Measurements from ENCODE around the gene PTPRE.

The PTPRE gene

DNA sequence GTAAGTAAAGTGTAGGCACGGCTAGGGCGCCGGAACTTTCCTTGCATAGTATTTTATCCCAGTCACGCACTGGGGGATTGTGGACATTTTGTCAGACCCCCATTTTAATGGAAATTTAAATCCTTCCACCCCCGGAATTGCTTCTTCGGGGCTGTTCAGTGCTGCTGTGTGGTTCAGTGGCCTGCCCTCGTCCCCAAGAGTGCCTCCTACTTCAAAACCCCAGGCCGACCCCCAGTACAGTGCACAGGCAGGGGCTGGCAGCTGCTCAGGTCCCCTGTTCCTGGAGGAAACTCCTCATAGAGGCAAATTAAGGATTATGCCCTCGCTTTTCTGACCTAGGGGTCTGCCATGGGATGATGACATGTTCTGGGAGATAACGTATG is 94.5 kb downstream of the PTPRE start:
- DNase-seq (ENCODE audit: low read depth), result no peak

DNA sequence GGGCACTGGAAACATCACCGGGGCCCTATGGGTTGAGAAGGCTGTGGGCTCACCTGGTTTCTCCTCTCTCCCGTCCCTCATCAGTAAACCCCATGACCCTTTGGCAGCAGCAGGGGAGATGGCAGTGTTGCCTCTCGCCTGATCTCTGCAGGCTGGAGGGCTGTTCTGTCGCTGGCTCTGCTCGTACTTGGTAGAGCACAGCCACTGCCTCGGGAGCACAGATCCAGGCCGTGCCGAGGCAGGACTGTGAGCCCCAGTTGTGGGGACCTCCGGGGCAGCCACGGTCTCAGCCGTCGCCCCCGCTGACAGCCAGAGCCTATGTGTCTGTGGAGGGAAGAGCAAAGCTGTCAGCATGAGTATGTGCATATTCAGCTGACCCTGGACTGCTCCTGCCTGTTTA is 94.9 kb downstream of the PTPRE start:
- no peak for DNase-seq (ENCODE audit: low read depth)

DNA sequence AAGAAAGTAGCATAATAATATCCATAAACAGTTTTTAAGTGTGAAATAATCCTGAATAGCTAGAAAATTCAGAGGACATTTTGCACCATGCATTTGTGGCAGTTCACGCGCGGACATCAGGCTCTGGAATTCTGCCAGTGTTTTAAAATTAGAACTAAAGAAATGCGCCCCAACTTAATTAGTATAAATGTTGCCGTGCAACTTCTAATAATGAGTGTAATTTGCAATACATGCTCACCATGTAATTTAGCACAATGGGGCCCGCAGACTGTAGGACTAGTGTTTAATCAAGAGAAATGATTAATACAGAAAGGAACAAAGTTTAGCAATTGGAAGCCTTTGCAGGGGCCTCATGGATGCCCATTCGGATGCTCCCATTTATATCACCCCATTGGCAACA is 96.6 kb downstream of the PTPRE start:
- DNase-seq (ENCODE audit: low read depth), result no peak

DNA sequence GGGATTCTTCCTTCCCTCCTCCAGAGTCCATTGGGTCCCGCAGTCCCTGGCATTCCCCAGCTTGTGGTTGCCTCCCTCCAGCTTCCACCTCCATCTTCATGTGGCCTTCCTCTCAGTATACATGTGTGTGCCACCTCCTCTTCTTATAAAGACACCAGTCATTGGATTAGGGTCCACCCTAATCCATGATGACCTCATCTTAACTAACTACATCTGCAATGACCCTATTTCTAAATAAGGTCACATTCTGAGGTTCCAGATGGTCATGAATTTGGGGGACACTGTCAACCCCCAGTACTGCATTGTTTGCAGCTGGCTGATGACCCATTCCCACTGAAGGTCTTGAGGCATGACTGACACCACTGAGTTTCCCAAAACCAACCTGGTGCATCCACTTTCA is 99.0 kb downstream of the PTPRE start:
- DNase-seq (ENCODE audit: low read depth), result no peak

DNA sequence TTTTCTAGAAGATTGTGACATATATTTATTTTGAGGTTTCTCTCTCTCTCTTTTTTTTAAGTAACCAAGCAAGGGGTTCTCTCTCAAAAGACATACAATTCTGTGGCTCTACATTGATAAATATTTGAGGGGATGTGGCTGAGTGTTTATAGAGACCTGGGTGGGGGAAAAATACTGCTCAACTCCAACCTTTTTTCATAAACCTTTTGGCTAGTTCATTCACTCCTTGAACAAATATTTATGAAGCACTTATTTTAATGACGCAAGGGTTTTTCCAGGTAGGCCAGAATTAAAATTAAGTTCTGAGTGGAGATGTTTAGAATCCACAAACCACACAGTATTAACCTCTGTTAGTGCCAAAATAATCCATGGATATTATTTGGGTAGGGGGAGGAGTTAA is 100.2 kb downstream of the PTPRE start:
- no peak for DNase-seq (ENCODE audit: low read depth)

DNA sequence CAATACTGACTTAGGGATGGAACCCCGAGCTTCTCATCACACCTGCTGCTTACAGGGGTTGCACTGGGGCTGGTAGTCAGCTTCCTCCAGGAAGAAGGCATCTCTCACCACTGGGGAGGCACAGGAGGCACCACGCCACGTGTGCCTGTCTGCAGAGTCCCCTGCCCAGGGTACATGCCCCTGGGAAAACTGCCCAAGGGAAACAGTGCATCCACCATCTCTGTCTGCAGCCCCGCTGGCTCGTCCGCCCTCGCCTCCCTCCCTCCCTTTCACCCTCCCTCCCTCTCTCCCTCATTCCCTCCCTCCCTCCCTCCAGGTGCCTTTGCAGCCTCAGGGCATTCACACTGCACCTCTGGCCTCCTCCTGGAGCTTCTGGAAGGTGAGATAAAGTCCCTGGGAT is 101.1 kb downstream of the PTPRE start:
- no peak for DNase-seq (ENCODE audit: low read depth)

DNA sequence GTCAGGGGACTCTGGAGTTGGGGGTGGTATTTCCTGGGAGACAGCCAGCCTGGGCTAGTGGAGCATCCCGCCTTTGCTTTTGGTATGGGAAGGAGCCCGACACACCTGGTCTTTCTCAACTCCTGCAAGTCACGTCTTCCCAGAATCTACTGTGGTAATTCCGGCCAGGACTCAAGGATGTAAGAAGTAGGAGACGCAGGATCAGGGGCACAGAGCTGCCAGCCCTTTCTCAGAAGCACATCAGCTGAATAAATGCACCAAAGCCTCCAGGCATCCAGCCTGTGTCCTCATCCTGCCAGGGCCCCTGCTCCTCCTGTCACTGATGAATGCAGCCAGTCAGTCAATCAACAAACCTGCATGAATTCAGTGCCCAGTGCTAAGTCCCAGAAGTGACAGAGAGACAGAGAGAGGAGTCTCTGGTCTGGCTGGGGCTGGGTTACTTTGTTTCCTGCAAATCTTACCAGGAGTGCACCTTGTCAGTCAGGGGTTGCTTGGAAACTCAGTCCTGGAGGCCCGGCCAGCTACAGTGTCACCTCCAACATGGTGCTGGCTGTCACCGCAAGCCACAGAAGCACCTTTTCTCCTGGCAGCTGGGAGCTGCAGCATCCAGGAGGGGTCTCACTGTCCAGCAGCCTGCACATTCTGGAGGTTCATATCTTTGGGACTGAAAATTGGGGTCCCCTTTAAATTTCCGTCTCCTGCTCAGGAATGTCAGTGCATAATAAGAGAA is 101.8 kb downstream of the PTPRE start:
- DNase-seq (ENCODE audit: low read depth), result no peak

DNA sequence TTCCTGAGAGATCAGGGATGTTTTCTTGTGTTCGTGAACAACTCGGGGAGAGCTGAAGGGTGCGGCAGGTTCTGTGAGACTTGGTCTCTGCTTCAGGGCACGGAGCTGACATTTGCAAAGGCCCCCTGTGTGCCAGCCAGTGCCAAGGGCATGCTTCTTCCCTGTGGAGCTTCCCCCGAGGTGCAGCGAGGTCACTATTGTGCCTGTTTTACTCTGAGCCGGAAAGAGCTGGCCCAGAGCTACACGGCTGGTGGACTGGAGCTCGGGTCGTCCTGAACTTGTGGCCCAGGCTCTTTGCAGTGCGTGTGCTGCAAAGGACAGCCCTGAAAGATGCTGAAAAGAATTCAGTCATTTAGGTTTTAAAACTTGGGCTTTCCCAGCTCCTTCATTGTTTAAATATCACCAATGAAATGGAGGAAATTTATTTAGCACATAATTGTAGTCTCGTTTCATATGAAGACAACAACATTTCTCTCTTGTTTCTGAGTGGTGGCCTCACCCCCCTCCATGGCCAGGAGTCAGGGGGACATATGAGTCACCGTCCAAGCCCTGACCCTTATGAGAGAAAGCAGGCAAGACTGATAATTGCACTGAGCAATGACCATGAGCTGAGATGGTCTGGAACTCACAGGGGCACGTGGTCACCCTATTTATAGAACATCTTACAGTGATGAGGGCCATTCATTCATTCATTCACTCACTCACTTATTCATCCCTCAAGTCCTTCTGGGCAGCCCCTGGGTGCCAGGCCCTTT is 102.6 kb downstream of the PTPRE start:
- DNase-seq (ENCODE audit: low read depth), result no peak

DNA sequence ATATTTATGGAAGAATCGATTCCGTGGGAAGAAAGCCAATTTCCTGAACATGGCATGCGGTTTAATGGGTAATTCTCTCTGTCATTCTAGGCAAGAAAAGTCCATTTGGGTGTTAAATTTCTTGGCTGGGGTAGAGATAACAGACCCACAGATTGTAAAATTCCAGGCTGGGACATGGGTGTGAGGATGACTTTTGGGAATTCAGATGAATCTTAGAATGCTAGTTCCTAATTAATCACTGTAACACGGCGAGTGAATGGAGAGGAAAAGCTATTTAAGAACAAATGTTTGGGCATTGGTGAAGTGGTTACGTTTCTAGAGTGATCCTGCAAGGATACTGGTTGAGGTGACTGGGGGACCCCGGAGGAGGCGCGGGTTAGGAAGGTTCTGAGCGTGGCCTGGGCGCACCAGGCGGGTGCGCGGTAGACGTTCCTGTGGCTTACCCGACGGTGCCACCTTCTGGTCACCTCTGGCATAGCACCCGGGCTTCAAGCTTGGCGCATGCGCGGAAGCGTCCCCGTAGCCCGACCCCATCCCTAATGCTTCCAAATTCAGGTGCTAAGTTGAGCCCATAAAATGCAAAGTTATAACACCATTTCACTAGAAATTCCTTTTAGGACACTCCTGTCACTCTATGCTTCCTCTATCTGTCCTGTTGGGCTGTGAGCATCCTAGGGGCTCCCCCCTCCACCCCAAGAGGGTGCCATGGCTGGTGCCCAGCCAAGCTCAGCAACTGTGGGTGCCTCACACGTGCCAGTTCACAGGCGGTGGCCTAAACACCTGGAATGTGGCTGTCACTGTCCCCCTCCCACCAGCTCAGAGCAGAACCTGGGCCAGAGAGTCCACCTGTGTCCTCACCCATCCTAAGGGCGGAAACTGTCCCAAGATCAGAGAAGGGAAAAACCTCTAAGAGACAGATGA is 104.4 kb downstream of the PTPRE start:
- peak; percentile 32 for DNase-seq (ENCODE audit: low read depth)

DNA sequence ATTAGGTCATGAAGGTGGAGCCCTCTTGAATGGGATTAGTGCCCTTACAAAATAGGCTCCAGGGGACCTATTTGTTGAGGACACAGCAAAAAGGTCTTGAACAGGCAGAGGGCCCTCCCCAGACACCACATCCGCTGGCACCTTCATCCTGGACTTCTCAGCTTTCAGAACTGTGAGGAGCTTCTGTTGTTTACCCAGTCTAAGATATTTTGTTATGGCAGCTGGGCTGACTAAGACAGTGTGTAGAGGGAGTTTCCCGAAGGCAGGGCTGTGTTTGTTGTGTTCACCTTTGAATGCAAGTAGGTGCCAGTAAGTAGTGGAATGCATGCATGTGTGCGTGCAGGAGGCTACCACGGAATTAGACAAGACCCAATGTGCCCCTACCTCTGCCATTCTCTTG is 106.7 kb downstream of the PTPRE start:
- DNase-seq (ENCODE audit: low read depth), result no peak

DNA sequence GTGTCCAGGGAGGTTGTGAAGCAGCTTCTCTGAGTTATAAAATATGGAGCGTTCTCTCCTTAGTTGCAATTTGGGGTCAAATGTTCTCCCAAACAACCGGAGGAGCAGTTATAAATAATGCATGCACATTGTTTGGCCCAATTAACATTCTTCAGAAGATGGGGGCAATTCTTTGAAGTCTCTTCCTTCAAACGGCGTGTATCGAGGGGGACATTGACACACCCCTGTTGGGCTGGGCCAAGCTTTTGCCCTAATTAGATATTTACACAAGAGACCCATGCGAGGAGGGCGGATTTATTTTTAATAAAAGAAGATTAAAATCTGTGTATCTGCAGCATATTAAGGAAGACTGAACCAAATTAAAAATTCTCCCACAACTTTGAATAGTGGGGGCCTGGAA is 107.3 kb downstream of the PTPRE start:
- no peak for DNase-seq (ENCODE audit: low read depth)

DNA sequence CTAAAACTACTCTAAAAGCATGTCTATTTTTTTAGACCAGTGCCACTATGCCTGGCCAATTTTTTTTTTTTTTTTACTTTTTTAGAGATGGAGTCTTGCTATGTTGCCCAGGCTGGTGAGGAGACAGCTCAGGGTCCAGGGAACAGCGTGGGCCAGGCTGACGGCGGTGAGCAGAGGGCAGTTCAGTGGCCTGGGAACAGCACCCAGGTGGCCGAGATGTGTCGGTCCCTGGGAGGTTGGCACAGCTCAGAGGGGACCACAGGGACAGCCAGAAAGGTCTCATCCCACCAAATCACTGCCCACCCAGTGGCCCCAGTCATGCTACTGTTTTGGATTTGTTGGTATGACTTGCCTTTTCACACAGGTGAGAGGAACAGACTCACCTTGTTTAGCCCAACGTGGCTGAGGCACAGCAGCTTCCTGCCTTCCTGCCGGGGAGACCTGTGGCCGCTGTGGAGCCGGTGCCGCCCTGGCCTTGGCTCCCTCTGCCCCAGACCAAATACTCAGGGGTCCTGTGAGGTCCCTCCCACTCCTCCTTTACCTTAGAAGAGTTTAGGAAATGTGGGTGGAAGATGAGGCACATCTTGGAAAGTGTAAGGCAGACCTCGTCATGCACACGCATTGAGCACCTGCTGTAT is 109.6 kb downstream of the PTPRE start:
- no peak for DNase-seq (ENCODE audit: low read depth)

DNA sequence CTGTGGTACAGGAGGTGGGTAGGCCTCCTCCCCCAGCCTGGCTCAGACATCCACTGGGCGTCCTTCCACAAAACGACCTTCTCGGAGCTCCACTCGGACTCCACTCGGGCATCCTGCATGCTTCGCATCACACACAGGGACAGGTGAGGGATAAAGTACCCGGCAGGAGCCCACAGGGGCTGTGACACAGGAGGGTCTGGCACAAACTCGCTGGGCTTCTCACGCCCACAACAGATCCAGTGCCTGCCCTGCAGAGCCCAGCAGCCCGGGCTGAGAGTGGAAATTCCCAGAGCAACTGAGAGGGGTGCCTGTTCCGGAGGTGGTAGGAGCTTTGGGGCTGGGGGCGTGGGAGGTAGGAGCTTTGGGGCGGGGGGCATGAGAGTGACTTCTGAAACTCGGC is 110.9 kb downstream of the PTPRE start:
- no peak for DNase-seq (ENCODE audit: low read depth)

DNA sequence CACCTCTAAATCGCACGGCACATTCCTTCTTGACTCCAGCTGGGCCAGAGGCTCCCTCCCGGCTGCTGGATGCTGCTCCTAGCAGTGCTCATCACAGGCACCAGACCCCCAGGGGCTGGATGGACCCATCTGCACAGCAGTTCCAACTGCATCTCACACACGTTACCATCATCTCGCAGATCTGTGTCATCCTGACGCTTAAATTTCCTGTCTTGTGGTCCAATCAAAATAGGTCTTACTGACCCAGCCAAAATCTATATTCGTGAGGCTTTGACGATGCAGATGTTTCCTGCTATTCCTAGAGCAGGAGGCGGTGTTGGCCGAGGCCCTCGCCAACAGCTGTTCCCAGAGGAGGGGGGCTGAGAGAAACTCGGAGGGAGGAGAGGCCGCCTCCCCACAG is 111.3 kb downstream of the PTPRE start:
- no peak for DNase-seq (ENCODE audit: low read depth)

DNA sequence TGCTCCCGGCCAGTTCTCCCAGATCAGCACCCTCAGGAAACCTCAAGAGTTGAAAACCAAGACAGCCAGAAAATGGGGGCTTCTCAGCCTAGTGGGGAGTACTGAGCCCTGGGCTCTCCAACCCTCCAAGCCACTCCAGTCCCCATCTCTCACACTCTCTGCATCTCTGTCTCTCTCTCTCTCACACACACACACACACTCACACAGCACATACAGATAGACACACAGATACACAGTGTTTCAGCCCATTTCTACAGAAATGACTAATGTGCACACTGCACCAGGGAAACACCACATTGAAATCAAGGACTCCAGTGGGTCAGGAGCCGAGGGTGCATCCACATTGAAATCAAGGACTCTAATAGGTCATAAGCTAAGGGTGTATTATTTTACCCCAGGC is 111.8 kb downstream of the PTPRE start:
- DNase-seq (ENCODE audit: low read depth), result no peak

DNA sequence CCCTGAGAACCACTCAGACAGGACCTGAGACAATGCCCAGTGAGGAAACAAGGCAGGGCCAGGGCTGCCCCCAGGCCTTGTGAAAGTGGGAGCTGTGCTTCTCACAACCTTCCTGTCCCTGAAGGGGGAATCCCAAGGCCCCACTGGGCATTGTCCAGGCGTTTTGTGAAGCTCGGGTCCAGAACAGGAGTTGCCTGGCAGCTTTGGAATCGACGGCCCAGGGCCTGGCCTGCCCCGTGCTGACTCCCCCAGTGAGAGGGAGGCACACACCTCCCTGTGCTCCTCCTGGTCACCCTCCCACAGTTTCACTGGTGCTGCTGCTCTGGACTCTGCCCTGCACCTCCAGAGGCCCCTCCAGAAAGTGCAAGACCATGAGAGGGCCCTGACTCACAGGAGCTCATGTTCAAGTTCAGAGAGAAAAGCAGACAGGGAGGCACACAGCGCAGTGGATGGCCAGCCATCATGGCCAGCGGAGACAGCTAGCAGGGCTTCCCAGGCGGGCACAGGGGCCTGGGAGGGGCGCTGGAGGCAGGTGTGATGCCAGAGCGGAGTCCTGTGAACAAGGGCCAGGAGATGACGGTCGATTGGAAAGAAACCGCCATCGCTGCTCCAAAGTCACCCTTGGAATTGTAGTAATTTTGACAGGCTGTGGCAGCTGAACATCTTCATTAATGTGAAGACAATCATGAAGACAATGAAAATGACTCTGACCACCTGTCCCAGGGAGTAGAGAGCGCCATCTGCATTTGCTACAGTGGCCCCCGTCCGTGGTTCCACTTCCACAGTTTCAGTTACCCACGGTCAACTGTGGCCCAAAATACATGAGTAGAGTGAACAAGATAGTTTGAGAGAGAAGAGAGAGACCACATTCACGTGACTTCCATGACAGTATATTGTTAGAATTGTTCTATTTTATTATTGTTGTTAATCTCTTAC is 115.6 kb downstream of the PTPRE start:
- no peak for DNase-seq (ENCODE audit: low read depth)

DNA sequence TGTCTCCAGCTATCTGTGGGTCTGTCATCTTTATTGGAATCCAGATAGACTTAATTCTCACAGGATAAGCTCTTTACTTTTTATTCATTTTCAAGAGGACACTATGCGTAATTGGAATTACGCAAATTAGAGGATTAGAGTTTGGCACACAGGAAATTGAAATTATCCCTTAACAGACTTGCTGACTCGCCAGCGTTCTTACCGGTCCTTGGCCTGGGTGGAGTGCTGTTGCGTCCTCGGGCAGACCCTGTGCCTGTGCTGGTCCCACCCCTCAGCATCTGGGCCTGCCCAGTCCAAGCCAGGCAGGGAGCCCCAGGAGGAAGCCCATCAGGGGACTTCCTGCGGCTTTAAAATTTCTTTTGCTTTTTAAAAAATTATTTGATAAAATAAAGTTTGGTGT is 117.5 kb downstream of the PTPRE start:
- DNase-seq (ENCODE audit: low read depth), result no peak

DNA sequence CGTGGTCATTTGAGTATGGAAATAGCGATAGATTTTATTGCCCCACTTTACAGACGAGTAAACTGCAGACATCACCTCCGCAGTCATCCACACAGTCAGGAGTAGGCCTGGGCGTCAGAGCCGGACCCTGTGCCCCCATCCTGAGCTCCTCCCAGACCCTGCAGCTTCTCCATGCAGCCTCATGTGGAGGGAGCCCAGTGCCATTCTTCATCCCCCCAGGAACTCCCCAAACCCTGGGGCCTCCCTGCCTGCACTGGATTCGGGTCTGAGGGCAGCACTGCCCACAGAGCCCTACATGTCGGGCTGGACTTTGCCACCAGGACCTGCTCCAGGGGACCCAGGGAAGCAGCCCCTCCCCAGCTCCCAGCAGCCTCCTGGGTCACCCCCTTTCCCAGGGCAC is 118.5 kb downstream of the PTPRE start:
- no peak for DNase-seq (ENCODE audit: low read depth)

DNA sequence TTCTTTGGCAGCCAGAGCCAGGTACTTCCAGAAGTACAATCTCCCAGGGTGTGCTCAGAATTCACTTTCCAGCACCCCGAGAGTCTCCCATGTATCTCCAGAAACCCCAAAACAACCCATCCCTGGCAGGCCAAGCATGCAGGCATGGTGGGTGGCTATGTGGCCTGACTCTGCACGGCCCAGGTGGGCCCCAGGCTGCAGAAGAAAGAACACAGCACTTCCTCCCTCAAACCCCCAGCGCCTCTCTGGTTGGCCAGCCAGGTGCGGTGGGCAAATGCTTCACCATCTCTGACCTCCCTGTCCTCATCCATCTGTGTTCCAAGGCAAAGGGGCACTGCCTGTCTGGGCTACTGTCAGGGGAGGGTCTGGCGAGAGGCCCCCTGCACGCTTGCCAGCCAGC is 119.0 kb downstream of the PTPRE start:
- DNase-seq (ENCODE audit: low read depth), result no peak

DNA sequence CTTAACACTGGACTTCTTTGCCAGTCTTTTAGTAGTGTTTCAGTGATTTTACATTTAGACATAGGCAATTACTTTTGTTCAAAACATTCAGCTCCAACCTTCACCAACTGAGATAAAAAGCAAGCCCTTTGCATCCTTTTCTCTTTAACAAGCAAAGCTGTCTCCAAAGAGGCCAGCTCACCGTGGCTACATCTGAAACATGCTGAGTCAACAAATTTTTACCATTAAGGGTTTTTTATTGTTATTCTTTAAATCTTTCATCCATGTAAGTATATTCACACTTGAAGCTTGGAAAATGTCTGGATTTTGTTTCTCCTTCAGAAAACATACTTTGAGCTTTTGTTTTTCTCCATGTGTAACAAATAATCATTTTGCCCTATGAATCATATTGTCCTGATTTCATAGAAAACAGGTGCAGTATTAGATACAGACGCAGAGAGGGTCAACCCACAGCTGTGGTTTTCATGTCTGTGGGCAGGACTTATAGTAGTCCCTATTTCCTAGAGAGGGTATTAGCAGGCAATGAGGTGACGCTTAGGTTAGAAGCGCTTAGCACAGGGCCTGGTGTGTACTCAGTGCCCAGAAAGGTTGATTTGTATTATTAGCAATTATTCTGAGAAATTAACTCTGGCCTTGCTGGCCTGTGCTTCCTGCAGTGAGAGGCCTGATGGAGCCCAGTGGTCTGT is 119.9 kb downstream of the PTPRE start:
- DNase-seq (ENCODE audit: low read depth), result no peak

DNA sequence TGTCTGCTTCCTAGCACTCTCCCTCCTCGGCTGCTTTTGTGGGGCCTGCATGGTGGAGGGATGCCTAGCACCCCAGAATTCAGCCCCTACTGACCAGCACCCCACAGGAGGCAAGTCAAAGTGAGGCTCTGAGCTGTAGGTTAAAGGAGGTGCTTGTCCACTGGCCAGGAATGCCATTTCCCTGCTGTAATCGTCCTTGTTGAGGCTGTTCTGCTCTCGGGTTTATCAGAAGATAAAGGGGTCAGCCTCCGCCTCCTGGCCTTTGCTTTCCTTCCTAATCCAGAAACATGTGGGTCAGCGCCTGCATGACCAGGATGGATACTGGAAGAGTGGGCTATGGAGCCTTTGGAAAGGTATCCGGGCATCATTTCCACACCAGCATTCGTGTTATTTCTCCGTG is 120.4 kb downstream of the PTPRE start:
- DNase-seq (ENCODE audit: low read depth), result no peak
